ENCODE data around the gene DR1.

DR1 gene

DNA sequence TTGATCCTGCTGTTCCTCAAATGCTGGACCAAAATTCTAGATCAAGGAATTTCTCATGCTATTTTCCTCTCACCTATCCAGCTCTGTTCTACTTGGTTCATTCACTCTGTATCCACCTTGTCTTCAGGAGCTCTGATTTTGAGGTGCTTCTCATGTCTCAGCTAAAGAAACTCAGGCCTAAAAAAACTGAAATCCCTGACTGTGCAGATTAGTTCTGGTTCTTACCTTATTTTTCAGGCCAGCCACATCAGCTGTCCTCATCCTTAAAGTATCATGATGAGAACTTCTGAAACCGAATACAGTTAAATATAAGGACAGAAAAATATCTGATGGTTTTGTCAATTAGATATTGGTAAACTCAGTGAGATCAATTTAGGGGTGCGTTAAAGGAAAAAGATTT lies 27.8 kb upstream of the DR1 start:
- Histone ChIP-seq H3K4me2 (ENCODE audit: insufficient read depth, low read length, poor library complexity, severe bottlenecking) (no peak overlapping the region), H3K36me3 (replicated peaks in 1 of 2; ENCODE audit: control insufficient read depth in 2 of 2, insufficient read depth in 2 of 2, low read length in 2 of 2) (no peaks in the 10 kb centered on the region), H2BK5ac (ENCODE audit: low read length) (no peak overlapping the region), H2BK120ac (ENCODE audit: low read depth, low read length) (no peak overlapping the region), H2AK5ac (ENCODE audit: low read depth, low read length) (no peak overlapping the region), H3K23ac (ENCODE audit: low read depth, low read length, poor library complexity) (no peak overlapping the region), H3K4me1 (ENCODE audit: control insufficient read depth in 2 of 2, insufficient read depth in 1 of 2, low read depth in 1 of 2, low read length in 2 of 2) (no peaks in the 10 kb centered on the region), H3K4ac (ENCODE audit: low read length) (no peak overlapping the region), H2AFZ (ENCODE audit: low read length) (no peak overlapping the region), H4K91ac (ENCODE audit: low read depth, low read length, poor library complexity) (no peak overlapping the region), H4K8ac (ENCODE audit: low read depth, low read length) (no peak overlapping the region), H3K14ac (ENCODE audit: low read length) (no peak overlapping the region), H3K79me1 (ENCODE audit: low read depth, low read length) (no peaks in the 10 kb centered on the region), H3K9me3 (replicated peaks in 1 of 2; ENCODE audit: control insufficient read depth in 2 of 2, insufficient read depth in 1 of 2, low read depth in 1 of 2, low read length in 2 of 2) (peaks cover 0 to 4% of the 10 kb centered on the region in 2 donors), H3K4me3 (ENCODE audit: low read length in 2 of 2) (no peak overlapping the region), H3K27me3 (ENCODE audit: control insufficient read depth in 3 of 3, insufficient read depth in 3 of 3, low read depth in 1 of 3, low read length in 3 of 3) (no peaks in the 10 kb centered on the region), H3K9ac (ENCODE audit: low read depth, low read length, poor library complexity) (no peak overlapping the region), H3K27ac (replicated peaks; ENCODE audit: low read length) (no peak overlapping the region), H3K18ac (ENCODE audit: low read length) (no peak overlapping the region), H2BK12ac (ENCODE audit: low read length) (no peak overlapping the region), H2BK15ac (ENCODE audit: low read length) (no peak overlapping the region)
- WGBS, 2 donors (ENCODE audit: extremely low coverage in 2 of 2, insufficient read length in 2 of 2, insufficient replicate concordance in 1 of 2) = no CpG with 5 or more reads among the region's 2 CpGs
- DNase-seq (ENCODE audit: low spot score) = no peak

GRCh38 chr1:93321720-93322119 lies 24.0 kb upstream of the DR1 start:
- DNase-seq (ENCODE audit: low spot score) = no peak
- no peak overlapping the region for H3K4me2 ChIP-seq (ENCODE audit: insufficient read depth, low read length, poor library complexity, severe bottlenecking)
- no peak overlapping the region for H3K14ac ChIP-seq (ENCODE audit: low read length)
- no peak overlapping the region for H2BK15ac ChIP-seq (ENCODE audit: low read length)
- no peak overlapping the region for H2AFZ ChIP-seq (ENCODE audit: low read length)
- H3K9ac ChIP-seq (ENCODE audit: low read depth, low read length, poor library complexity) = no peak overlapping the region
- H4K8ac ChIP-seq (ENCODE audit: low read depth, low read length) = no peak overlapping the region
- H2BK5ac ChIP-seq (ENCODE audit: low read length) = no peak overlapping the region
- H3K27me3 ChIP-seq (ENCODE audit: control insufficient read depth in 3 of 3, insufficient read depth in 3 of 3, low read depth in 1 of 3, low read length in 3 of 3) = no peaks in the 10 kb centered on the region
- no peak overlapping the region for H3K4me3 ChIP-seq (ENCODE audit: low read length in 2 of 2)
- H3K4me1 ChIP-seq (ENCODE audit: control insufficient read depth in 2 of 2, insufficient read depth in 1 of 2, low read depth in 1 of 2, low read length in 2 of 2) = peaks cover 0 to 2% of the 10 kb centered on the region in 2 donors
- no peak overlapping the region for H2AK5ac ChIP-seq (ENCODE audit: low read depth, low read length)
- H4K91ac ChIP-seq (ENCODE audit: low read depth, low read length, poor library complexity) = no peak overlapping the region
- no peak overlapping the region for H2BK12ac ChIP-seq (ENCODE audit: low read length)
- no peak overlapping the region for H3K23ac ChIP-seq (ENCODE audit: low read depth, low read length, poor library complexity)
- WGBS, 2 donors (ENCODE audit: extremely low coverage in 2 of 2, insufficient read length in 2 of 2, insufficient replicate concordance in 1 of 2) = no CpG with 5 or more reads among the region's 1 CpG
- H3K27ac ChIP-seq (replicated peaks; ENCODE audit: low read length) = no peak overlapping the region
- peaks cover 0 to 4% of the 10 kb centered on the region in 2 donors for H3K9me3 ChIP-seq (replicated peaks in 1 of 2; ENCODE audit: control insufficient read depth in 2 of 2, insufficient read depth in 1 of 2, low read depth in 1 of 2, low read length in 2 of 2)
- H3K18ac ChIP-seq (ENCODE audit: low read length) = no peak overlapping the region
- no peaks in the 10 kb centered on the region for H3K36me3 ChIP-seq (replicated peaks in 1 of 2; ENCODE audit: control insufficient read depth in 2 of 2, insufficient read depth in 2 of 2, low read length in 2 of 2)
- no peak overlapping the region for H2BK120ac ChIP-seq (ENCODE audit: low read depth, low read length)
- H3K4ac ChIP-seq (ENCODE audit: low read length) = no peak overlapping the region
- no peaks in the 10 kb centered on the region for H3K79me1 ChIP-seq (ENCODE audit: low read depth, low read length)

GRCh38 chr1:93322349-93322748 lies 23.4 kb upstream of the DR1 start:
- H3K79me1 ChIP-seq (ENCODE audit: low read depth, low read length) = no peaks in the 10 kb centered on the region
- H3K36me3 ChIP-seq (replicated peaks in 1 of 2; ENCODE audit: control insufficient read depth in 2 of 2, insufficient read depth in 2 of 2, low read length in 2 of 2) = no peaks in the 10 kb centered on the region
- no CpG with 5 or more reads among the region's 3 CpGs for WGBS, 2 donors (ENCODE audit: extremely low coverage in 2 of 2, insufficient read length in 2 of 2, insufficient replicate concordance in 1 of 2)
- no peak overlapping the region for H3K4me2 ChIP-seq (ENCODE audit: insufficient read depth, low read length, poor library complexity, severe bottlenecking)
- H3K23ac ChIP-seq (ENCODE audit: low read depth, low read length, poor library complexity) = no peak overlapping the region
- no peak overlapping the region for H2BK12ac ChIP-seq (ENCODE audit: low read length)
- H2AK5ac ChIP-seq (ENCODE audit: low read depth, low read length) = no peak overlapping the region
- no peak overlapping the region for H3K4me3 ChIP-seq (ENCODE audit: low read length in 2 of 2)
- no peak overlapping the region for H4K8ac ChIP-seq (ENCODE audit: low read depth, low read length)
- no peak overlapping the region for H3K4ac ChIP-seq (ENCODE audit: low read length)
- H2BK15ac ChIP-seq (ENCODE audit: low read length) = no peak overlapping the region
- peaks cover 0 to 4% of the 10 kb centered on the region in 2 donors for H3K9me3 ChIP-seq (replicated peaks in 1 of 2; ENCODE audit: control insufficient read depth in 2 of 2, insufficient read depth in 1 of 2, low read depth in 1 of 2, low read length in 2 of 2)
- no peaks in the 10 kb centered on the region for H3K27me3 ChIP-seq (ENCODE audit: control insufficient read depth in 3 of 3, insufficient read depth in 3 of 3, low read depth in 1 of 3, low read length in 3 of 3)
- H2BK5ac ChIP-seq (ENCODE audit: low read length) = no peak overlapping the region
- H2BK120ac ChIP-seq (ENCODE audit: low read depth, low read length) = no peak overlapping the region
- no peak for DNase-seq (ENCODE audit: low spot score)
- H4K91ac ChIP-seq (ENCODE audit: low read depth, low read length, poor library complexity) = no peak overlapping the region
- H3K9ac ChIP-seq (ENCODE audit: low read depth, low read length, poor library complexity) = no peak overlapping the region
- H3K14ac ChIP-seq (ENCODE audit: low read length) = no peak overlapping the region
- no peak overlapping the region for H3K27ac ChIP-seq (replicated peaks; ENCODE audit: low read length)
- H3K4me1 ChIP-seq (ENCODE audit: control insufficient read depth in 2 of 2, insufficient read depth in 1 of 2, low read depth in 1 of 2, low read length in 2 of 2) = peaks cover 0 to 2% of the 10 kb centered on the region in 2 donors
- no peak overlapping the region for H3K18ac ChIP-seq (ENCODE audit: low read length)
- H2AFZ ChIP-seq (ENCODE audit: low read length) = no peak overlapping the region

GRCh38 chr1:93323185-93323820 lies 22.4 kb upstream of the DR1 start:
- H3K14ac ChIP-seq (ENCODE audit: low read length) = no peak overlapping the region
- H4K8ac ChIP-seq (ENCODE audit: low read depth, low read length) = no peak overlapping the region
- no peak overlapping the region for H2BK12ac ChIP-seq (ENCODE audit: low read length)
- H2AK5ac ChIP-seq (ENCODE audit: low read depth, low read length) = no peak overlapping the region
- no peaks in the 10 kb centered on the region for H3K27me3 ChIP-seq (ENCODE audit: control insufficient read depth in 3 of 3, insufficient read depth in 3 of 3, low read depth in 1 of 3, low read length in 3 of 3)
- H2BK5ac ChIP-seq (ENCODE audit: low read length) = no peak overlapping the region
- no peak overlapping the region for H2BK120ac ChIP-seq (ENCODE audit: low read depth, low read length)
- H3K4me2 ChIP-seq (ENCODE audit: insufficient read depth, low read length, poor library complexity, severe bottlenecking) = no peak overlapping the region
- no peak for DNase-seq (ENCODE audit: low spot score)
- no peak overlapping the region for H3K23ac ChIP-seq (ENCODE audit: low read depth, low read length, poor library complexity)
- WGBS, 2 donors (ENCODE audit: extremely low coverage in 2 of 2, insufficient read length in 2 of 2, insufficient replicate concordance in 1 of 2) = no CpG with 5 or more reads among the region's 3 CpGs
- H2AFZ ChIP-seq (ENCODE audit: low read length) = no peak overlapping the region
- no peak overlapping the region for H2BK15ac ChIP-seq (ENCODE audit: low read length)
- H3K27ac ChIP-seq (replicated peaks; ENCODE audit: low read length) = no peak overlapping the region
- H3K4me1 ChIP-seq (ENCODE audit: control insufficient read depth in 2 of 2, insufficient read depth in 1 of 2, low read depth in 1 of 2, low read length in 2 of 2) = peaks cover 0 to 2% of the 10 kb centered on the region in 2 donors
- no peak overlapping the region for H3K9ac ChIP-seq (ENCODE audit: low read depth, low read length, poor library complexity)
- no peak overlapping the region for H3K4ac ChIP-seq (ENCODE audit: low read length)
- H4K91ac ChIP-seq (ENCODE audit: low read depth, low read length, poor library complexity) = no peak overlapping the region
- H3K18ac ChIP-seq (ENCODE audit: low read length) = no peak overlapping the region
- no peaks in the 10 kb centered on the region for H3K36me3 ChIP-seq (replicated peaks in 1 of 2; ENCODE audit: control insufficient read depth in 2 of 2, insufficient read depth in 2 of 2, low read length in 2 of 2)
- peaks cover 0 to 4% of the 10 kb centered on the region in 2 donors for H3K9me3 ChIP-seq (replicated peaks in 1 of 2; ENCODE audit: control insufficient read depth in 2 of 2, insufficient read depth in 1 of 2, low read depth in 1 of 2, low read length in 2 of 2)
- no peak overlapping the region for H3K4me3 ChIP-seq (ENCODE audit: low read length in 2 of 2)
- no peaks in the 10 kb centered on the region for H3K79me1 ChIP-seq (ENCODE audit: low read depth, low read length)

All from neuronal stem cell (in vitro differentiated cells).